ENCODE data around the gene RAF1.

- TF ChIP-seq CTCF (IDR thresholded peaks at IDR 0.05) (no peak), EZH2 (IDR thresholded peaks at IDR 0.05) (no peak), EZH2phosphoT487 (IDR thresholded peaks at IDR 0.05) (no peak)
These were observed 95.2 kb downstream of the RAF1 start for GRCh38 chr3:12568747-12569146.

All from neural progenitor cell (in vitro differentiated cells).